ENCODE data around the gene MMEL1.
"Not testable (repeated sequence)": the region's sequence is repeated elsewhere in the genome, so short reads cannot be mapped to it uniquely, and the experiment has no call there.

DNA sequence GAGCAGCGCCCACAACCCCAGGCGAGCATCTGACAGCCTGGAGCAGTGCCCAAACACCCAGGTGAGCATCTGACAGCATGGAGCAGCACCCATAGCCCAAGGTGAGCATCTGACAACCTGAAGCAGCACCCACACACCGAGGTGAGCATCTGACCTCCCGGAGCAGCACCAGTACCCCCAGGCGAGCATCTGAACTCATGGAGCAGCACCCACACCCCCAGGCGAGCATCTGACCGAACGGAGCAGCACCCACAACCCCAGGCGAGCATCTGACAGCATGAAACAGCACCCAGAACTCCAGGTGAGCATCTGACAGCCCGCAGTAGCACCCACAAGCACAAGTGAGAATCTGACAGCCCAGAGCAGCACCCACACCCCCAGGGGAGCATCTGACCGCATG, 38.8 kb upstream of the MMEL1 start:
- not testable (repeated sequence) for TF ChIP-seq ZNF791 (tag by site-specific recombination; IDR thresholded peaks at IDR 0.05); ZNF311 (tag by site-specific recombination; IDR thresholded peaks at IDR 0.05; ENCODE audit: borderline replicate concordance); ZBTB17 (tag by site-specific recombination; IDR thresholded peaks at IDR 0.05); GLI4 (tag by site-specific recombination; IDR thresholded peaks at IDR 0.05); ZNF544 (tag by site-specific recombination; IDR thresholded peaks at IDR 0.05)
- TF ChIP-seq, protein P1, sequence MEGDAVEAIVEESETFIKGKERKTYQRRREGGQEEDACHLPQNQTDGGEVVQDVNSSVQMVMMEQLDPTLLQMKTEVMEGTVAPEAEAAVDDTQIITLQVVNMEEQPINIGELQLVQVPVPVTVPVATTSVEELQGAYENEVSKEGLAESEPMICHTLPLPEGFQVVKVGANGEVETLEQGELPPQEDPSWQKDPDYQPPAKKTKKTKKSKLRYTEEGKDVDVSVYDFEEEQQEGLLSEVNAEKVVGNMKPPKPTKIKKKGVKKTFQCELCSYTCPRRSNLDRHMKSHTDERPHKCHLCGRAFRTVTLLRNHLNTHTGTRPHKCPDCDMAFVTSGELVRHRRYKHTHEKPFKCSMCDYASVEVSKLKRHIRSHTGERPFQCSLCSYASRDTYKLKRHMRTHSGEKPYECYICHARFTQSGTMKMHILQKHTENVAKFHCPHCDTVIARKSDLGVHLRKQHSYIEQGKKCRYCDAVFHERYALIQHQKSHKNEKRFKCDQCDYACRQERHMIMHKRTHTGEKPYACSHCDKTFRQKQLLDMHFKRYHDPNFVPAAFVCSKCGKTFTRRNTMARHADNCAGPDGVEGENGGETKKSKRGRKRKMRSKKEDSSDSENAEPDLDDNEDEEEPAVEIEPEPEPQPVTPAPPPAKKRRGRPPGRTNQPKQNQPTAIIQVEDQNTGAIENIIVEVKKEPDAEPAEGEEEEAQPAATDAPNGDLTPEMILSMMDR (tag by site-specific recombination; IDR thresholded peaks at IDR 0.05): not testable (repeated sequence)
